Caki2 (cell line): Measurements from ENCODE around the gene SP4. TPM values are rescaled to one million over a fixed set of nuclear protein-coding genes. Genes with fewer than 3 reads are reported as not detected.
A peak's percentile ranks its signal among the peaks of the same experiment; 100 is the strongest.

ENCODE experiments used
- DNase-seq: peaks from one replicate; pipeline ENCODE4 v3.0.0-alpha.2; 2015; ENCODE audit warnings: low read depth
- in situ Hi-C: cut with HindIII; loops from 2 replicates; pipeline ENCODE4 v1.10.0; 2016; ENCODE audit warnings: low sequenced_read_pairs, low pct_unique_long_range_greater_than_20kb, mixed read lengths
- total RNA-seq: library from RNA; depleted of rRNA; stranded (reverse); fragments of >200 nt; shearing (Covaris generic); gene quantifications from 2 replicates; pipeline ENCODE4 v1.2.3, GENCODE V29; 2014; ENCODE audit warnings: low replicate concordance; rRNA removed

The SP4 gene
- total RNA-seq, 1 experiment from 2014 or later = 2.5 TPM

DNA sequence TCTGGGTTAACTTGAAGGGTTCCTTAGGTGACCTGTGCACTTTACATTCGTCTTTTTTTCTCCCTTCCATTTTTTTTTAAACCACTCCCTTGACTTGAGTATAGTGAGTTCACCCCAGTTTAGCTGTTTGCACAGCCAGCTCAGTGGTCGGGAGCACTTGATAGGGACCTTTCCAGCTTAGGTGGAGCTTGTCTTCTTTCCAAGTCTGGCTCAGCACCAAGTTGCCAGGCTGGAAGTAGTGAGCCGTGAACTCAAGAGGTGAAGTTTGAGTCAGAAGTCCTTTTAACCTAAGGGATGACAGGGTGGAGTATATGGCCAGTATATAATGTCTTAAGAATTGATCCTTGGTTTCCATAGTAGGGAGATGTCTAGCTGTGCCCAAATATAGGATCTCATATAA is 122.2 kb downstream of the SP4 start:
- in situ Hi-C loops = no loop called here
- peak; percentile 29 for DNase-seq

DNA sequence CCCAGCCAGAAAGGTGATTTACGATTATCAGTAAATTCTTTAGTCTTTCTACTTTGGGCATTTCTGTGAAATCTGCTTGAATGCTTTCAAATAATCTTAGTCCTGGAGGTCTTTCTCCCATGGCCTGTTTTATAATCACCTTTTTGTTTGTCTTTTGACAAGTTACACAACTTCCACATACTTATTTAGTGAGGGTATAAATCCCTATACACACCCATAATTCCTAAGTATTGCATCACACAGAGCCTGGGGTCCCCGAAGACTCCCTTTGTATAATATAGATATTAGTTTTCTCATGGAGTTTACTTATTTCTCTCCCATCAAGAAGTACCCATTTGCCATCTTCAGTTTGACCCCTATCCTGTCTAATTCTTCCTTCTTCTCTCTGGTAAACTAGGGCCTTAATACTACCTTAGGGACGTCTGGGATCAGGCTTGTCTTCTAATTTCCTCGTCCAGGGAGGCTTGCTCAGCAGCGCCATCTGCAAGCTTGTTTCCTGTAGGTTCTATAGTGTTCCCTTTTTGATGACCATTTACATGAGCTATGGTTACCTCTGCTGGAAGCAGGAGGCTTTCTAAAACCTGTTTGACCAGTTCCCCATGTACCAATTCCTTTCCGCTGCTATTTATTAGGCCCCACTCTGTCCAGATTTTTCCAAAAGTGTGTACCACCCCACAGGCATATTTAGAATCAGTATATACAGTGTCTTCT is 123.1 kb downstream of the SP4 start:
- in situ Hi-C loops = no loop called here

DNA sequence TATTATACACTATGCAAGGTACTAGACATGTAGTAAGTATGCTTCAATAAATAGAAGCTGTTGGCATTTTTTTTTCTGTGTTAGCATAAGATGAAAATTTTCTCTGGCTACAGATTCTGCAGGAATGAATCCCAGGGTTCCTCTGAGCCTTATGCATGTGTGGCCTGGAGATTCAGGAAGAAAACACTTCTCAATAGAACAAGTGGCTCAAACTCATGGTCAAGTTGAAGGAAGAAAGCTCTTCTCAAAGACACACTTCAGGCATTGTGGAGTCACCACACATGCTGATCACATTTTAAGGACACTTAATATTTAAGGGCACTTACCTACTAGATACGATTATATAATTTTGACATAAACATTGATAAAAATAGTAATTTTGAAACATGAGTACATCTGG is 134.5 kb downstream of the SP4 start:
- in situ Hi-C loops = no loop called here
- no peak for DNase-seq

More for the DNA sequence above, 123.1 kb downstream of the SP4 start:
- DNase-seq = no peak

Other genes with a start within 250 kb of the SP4 start
- gene DNAH11, start 115.0 kb downstream of the SP4 start, total RNA-seq = 0.06 and 0.44 TPM in 2 replicates